AG20443 (cell line): ENCODE data around the gene DLX2.
"Not testable (repeated sequence)": the region's sequence is repeated elsewhere in the genome, so short reads cannot be mapped to it uniquely, and the experiment has no call there.

ENCODE experiments used
- DNase-seq: peaks from one replicate; pipeline ENCODE4 v3.0.0; 2012; ENCODE audit warnings: low spot score, mixed read lengths

DLX2 gene

GRCh38 chr2:172083628-172084394 lies 18.9 kb downstream of the DLX2 start:
- peak; percentile 27 for DNase-seq

GRCh38 chr2:172082944-172083627 lies 19.6 kb downstream of the DLX2 start:
- DNase-seq: peak; percentile 53

GRCh38 chr2:172082105-172082943 lies 20.4 kb downstream of the DLX2 start:
- DNase-seq: no peak

GRCh38 chr2:172081221-172082022 lies 21.3 kb downstream of the DLX2 start:
- DNase-seq: no peak

GRCh38 chr2:172080641-172081220 lies 22.0 kb downstream of the DLX2 start:
- no peak for DNase-seq

- no peak for DNase-seq
Measured at GRCh38 chr2:172079838-172080640, 22.7 kb downstream of the DLX2 start.

- DNase-seq: no peak
Measured at GRCh38 chr2:172079416-172079815, 23.3 kb downstream of the DLX2 start.

- DNase-seq: no peak
Measured at GRCh38 chr2:172074254-172074653, 28.4 kb downstream of the DLX2 start.

GRCh38 chr2:172073518-172073917 lies 29.2 kb downstream of the DLX2 start:
- DNase-seq: no peak

GRCh38 chr2:172072706-172073105 lies 30.0 kb downstream of the DLX2 start:
- no peak for DNase-seq

GRCh38 chr2:172072303-172072702 lies 30.4 kb downstream of the DLX2 start:
- no peak for DNase-seq

GRCh38 chr2:172070936-172071335 lies 31.8 kb downstream of the DLX2 start:
- no peak for DNase-seq

- DNase-seq: not testable (repeated sequence)
Measured at GRCh38 chr2:172067905-172068304, 34.8 kb downstream of the DLX2 start.

- no peak for DNase-seq
Measured at GRCh38 chr2:172066394-172066886, 36.3 kb downstream of the DLX2 start.

- no peak for DNase-seq
Measured at GRCh38 chr2:172065111-172065510, 37.6 kb downstream of the DLX2 start.

GRCh38 chr2:172063446-172063845 lies 39.3 kb downstream of the DLX2 start:
- DNase-seq: no peak

GRCh38 chr2:172062402-172063004 lies 40.2 kb downstream of the DLX2 start:
- DNase-seq: no peak

GRCh38 chr2:172060118-172060517 lies 42.6 kb downstream of the DLX2 start:
- not testable (repeated sequence) for DNase-seq

GRCh38 chr2:172058660-172059059 lies 44.0 kb downstream of the DLX2 start:
- no peak for DNase-seq

GRCh38 chr2:172056293-172056692 lies 46.4 kb downstream of the DLX2 start:
- no peak for DNase-seq
